Right lobe of liver (tissue), 6 donors: ENCODE measurements around the gene PTBP2. TPM values are rescaled to one million over a fixed set of nuclear protein-coding genes. Genes with fewer than 3 reads are reported as not detected.

ENCODE experiments used
- ATAC-seq, 4 donors: fragments of 200-7000 bp; cut with Tn5 transposase; one replicate each; pipeline ENCODE4 v1.9.1; 2020; ENCODE audit warnings: mild to moderate bottlenecking in 4 of 4, moderate library complexity in 4 of 4
- DNase-seq, 3 donors: peaks; one replicate each; pipeline ENCODE4 v3.0.0-alpha.2; 2020
- H3K27ac ChIP-seq, 3 donors: fragments of 200-600 bp; one replicate each; pipeline ENCODE4 v1.8.0; 2022
- H3K27me3 ChIP-seq, 2 donors: fragments of 200-600 bp; one replicate each; pipeline ENCODE4 v1.8.0; 2022
- H3K36me3 ChIP-seq, 4 donors: fragments of 200-600 bp; sonication (generic) in 1 of 4; one replicate each; pipeline versions ENCODE4 v1.5.1 to v1.8.0; 2017 to 2022; ENCODE audit warnings: control low read depth in 1 of 4
- H3K4me1 ChIP-seq, 4 donors: fragments of 200-600 bp; sonication (generic) in 1 of 4; one replicate each; pipeline versions ENCODE4 v1.5.1 to v1.8.0; 2017 to 2022; ENCODE audit warnings: control low read depth in 1 of 4
- H3K4me3 ChIP-seq, 3 donors: fragments of 200-600 bp; one replicate each; pipeline ENCODE4 v1.8.0; 2022
- H3K9me3 ChIP-seq, 4 donors: fragments of 200-600 bp; sonication (generic) in 1 of 4; one replicate each; pipeline versions ENCODE4 v1.5.1 to v1.8.0; 2017 to 2022; ENCODE audit warnings: control low read depth in 1 of 4
- POLR2A ChIP-seq: fragments of 450-650 bp; IDR thresholded peaks from one replicate; pipeline ENCODE4 v1.6.1; 2017; ENCODE audit warnings: antibody characterized with exemption, mild to moderate bottlenecking
- WGBS: methylation state at CpG from one replicate; pipeline ENCODE4 v1.1.6; 2018; ENCODE audit warnings: low coverage, low lambda C conversion rate; ENCODE audit not compliant: insufficient coverage; ENCODE audit errors: missing lambda C conversion rate; 5-methylcytosine and 5-hydroxymethylcytosine counted together
- intact Hi-C, 2 donors: fragments of 100-400 bp; cut with DNase I; formaldehyde crosslinking; loops; one replicate each; pipeline versions ENCODE4 v1.11.2 to v1.14.1; 2022
- total RNA-seq, 6 experiments: library from RNA; depleted of rRNA in 2 of 6; stranded (reverse); fragments of >200 nt in 2 of 6; fragmentation: NEBNext Ultra II Directional in 3 of 6; extraction: Animal tissue kit (Norgen Biotek cat#: 25700) in 3 of 6; gene quantifications; one replicate each; pipeline versions ENCODE4 v1.1.0 to v1.2.4, GENCODE V29; 2016 to 2023
- TF ChIP-seq, protein P1 (sequence below), 4 donors: fragments of 200-600 bp in 3 of 4; fragments of 450-650 bp in 1 of 4; IDR thresholded peaks; one replicate each; pipeline versions ENCODE4 v1.5.1 to v1.8.0; 2016 to 2022; ENCODE audit warnings: antibody characterized with exemption in 4 of 4, mild to moderate bottlenecking in 2 of 4
- donor health status: DM: no; HTN: yes; CAD: no.
- donor health status: DM: no; HTN: no; CAD: no.
- donor health status: DM: no; HTN: no; CAD: no.
- donor health status: DM: no; HTN: yes; CAD: no.
- donor health status: DM: no; HTN: yes; CAD: no.

The PTBP2 gene
- total RNA-seq, 6 experiments from 2014 or later: 3.6 to 20.1 (median 6.0) TPM

DNA sequence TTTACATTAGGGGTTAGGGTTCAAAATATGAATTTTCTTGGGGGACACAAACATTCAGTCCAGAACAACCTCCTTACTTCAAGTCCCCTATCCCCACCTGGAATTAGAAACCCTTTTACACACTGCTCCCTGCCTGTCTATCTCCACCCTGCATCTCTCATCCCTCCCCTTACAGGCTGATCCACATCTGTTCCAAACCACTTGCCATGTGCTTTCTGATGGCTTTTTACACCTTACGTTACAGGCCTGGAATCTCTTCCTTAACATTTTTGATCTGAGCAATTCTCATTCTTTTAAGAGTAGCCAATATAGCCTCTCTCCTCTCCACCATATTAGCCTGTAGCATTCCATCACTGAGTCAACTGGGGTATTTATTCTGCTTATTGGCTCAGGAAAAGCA, 122.0 kb downstream of the PTBP2 start:
- WGBS: 100% methylated on average over 1 of the region's 1 CpG

DNA sequence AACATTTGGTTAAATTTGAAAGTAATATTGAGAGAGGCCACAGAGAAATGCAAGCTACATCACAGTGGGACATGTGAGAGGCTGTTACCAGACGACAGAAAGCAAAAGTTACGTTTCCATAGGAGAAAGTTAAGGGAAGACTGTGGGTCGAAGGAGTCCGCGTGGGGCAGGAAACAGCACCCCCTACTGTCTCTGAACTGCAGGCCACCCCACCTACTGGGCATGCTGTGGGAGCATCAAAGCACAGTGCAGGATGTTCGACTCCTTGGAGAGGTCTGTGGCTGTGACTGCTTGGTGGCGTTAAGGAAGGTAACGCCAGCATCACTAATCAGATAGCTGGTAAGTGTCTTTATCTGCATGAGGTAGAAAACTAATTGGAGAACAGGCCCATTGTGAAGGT, 123.9 kb downstream of the PTBP2 start:
- H3K4me3 ChIP-seq: no peak overlapping the region
- H3K36me3 ChIP-seq: no peaks in the 10 kb centered on the region
- peak; percentile 99 for ATAC-seq
- no peaks in the 10 kb centered on the region for H3K4me1 ChIP-seq
- 23% methylated on average over 8 of the region's 8 CpGs for WGBS
- TF ChIP-seq, protein P1, sequence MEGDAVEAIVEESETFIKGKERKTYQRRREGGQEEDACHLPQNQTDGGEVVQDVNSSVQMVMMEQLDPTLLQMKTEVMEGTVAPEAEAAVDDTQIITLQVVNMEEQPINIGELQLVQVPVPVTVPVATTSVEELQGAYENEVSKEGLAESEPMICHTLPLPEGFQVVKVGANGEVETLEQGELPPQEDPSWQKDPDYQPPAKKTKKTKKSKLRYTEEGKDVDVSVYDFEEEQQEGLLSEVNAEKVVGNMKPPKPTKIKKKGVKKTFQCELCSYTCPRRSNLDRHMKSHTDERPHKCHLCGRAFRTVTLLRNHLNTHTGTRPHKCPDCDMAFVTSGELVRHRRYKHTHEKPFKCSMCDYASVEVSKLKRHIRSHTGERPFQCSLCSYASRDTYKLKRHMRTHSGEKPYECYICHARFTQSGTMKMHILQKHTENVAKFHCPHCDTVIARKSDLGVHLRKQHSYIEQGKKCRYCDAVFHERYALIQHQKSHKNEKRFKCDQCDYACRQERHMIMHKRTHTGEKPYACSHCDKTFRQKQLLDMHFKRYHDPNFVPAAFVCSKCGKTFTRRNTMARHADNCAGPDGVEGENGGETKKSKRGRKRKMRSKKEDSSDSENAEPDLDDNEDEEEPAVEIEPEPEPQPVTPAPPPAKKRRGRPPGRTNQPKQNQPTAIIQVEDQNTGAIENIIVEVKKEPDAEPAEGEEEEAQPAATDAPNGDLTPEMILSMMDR (IDR thresholded peaks at IDR 0.05): peak; percentile 72 to 89 (median 84)
- TF ChIP-seq POLR2A: no peak
- intact Hi-C loops: no loop called here
- peak; percentile 54 to 72 (median 65) for DNase-seq
- no peak overlapping the region for H3K27ac ChIP-seq
- no peaks in the 10 kb centered on the region for H3K27me3 ChIP-seq
- no peaks in the 10 kb centered on the region for H3K9me3 ChIP-seq

More for the DNA sequence above, 122.0 kb downstream of the PTBP2 start:
- no peak for DNase-seq
- no peak for TF ChIP-seq POLR2A
- TF ChIP-seq, protein P1 (IDR thresholded peaks at IDR 0.05): no peak
- H3K4me1 ChIP-seq: no peaks in the 10 kb centered on the region
- no peak overlapping the region for H3K4me3 ChIP-seq
- H3K27me3 ChIP-seq: no peaks in the 10 kb centered on the region
- intact Hi-C loops: no loop called here
- H3K9me3 ChIP-seq: no peaks in the 10 kb centered on the region
- no peak for ATAC-seq
- no peak overlapping the region for H3K27ac ChIP-seq
- no peaks in the 10 kb centered on the region for H3K36me3 ChIP-seq

DNA sequence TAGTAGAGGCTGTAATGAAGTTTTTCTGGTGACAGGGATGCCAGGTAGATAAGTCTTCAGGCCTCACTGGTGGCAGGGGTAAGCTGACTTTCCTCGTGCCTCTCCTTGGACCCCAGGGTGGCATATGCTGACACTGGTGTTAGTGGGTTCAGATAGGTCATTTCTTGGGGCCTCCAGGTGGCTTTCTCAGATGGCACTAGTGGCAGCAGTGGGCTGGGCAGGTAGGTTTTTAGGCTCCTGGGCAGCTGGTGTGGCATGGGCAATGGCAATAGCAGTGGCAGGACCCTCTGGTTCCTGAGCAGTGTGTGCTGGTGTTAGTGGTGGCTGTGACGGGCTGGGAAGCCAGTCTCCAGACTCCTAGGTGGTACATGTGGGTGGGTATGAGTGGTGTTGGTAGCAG, 140.3 kb downstream of the PTBP2 start:
- Histone ChIP-seq H3K27ac (no peak overlapping the region), H3K9me3 (no peaks in the 10 kb centered on the region), H3K27me3 (no peaks in the 10 kb centered on the region), H3K4me3 (no peak overlapping the region), H3K4me1 (peaks cover 0 to 3% (median 0%) of the 10 kb centered on the region in 4 donors), H3K36me3 (no peaks in the 10 kb centered on the region)
- TF ChIP-seq, protein P1 (IDR thresholded peaks at IDR 0.05): no peak
- no peak for TF ChIP-seq POLR2A
- no peak for DNase-seq
- ATAC-seq: peak in 1 of 4 donors; percentile 16
- WGBS: 63% methylated on average over 1 of the region's 2 CpGs
- intact Hi-C loops: no loop called here

DNA sequence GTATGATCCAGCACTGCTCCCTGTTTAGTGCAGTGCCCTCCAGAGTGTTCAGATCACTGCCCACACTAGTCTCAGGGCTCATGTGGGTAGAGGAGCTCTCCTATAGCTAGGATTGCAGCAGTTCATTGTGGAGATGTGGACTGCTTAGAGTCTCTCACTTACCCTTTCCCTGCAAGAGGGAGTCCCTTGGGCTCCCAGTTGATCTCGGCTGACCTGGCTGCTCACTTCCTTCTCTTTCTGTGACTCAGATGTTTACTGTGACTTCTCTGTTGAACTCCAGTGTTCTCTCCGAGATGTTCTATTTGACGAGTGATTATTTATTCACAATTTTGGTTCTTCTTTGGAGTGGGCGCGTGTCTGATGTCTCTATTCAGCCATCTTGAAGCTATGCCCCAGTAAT, 141.9 kb downstream of the PTBP2 start:
- TF ChIP-seq, protein P1 (IDR thresholded peaks at IDR 0.05): no peak
- no peak for TF ChIP-seq POLR2A
- no peaks in the 10 kb centered on the region for H3K27me3 ChIP-seq
- DNase-seq (no peak), ATAC-seq (no peak)
- no peaks in the 10 kb centered on the region for H3K9me3 ChIP-seq
- H3K4me3 ChIP-seq: no peak overlapping the region
- H3K4me1 ChIP-seq: peaks cover 0 to 3% (median 0%) of the 10 kb centered on the region in 4 donors
- intact Hi-C loops: no loop called here
- 74% methylated on average over 5 of the region's 5 CpGs for WGBS
- H3K36me3 ChIP-seq: no peaks in the 10 kb centered on the region
- H3K27ac ChIP-seq: no peak overlapping the region
